22Rv1 (cell line): ENCODE data around the gene TUFT1.
A peak's percentile ranks its signal among the peaks of the same experiment; 100 is the strongest.

Source experiments
- H3K27ac ChIP-seq: fragments of 450-650 bp; 2 replicates; pipeline ENCODE4 v1.5.1; 2017
- CTCF ChIP-seq: fragments of 450-650 bp; IDR thresholded peaks from 2 replicates; pipeline ENCODE4 v1.5.1; 2017; ENCODE audit warnings: mild to moderate bottlenecking
- ZFX ChIP-seq: fragments of 450-650 bp; IDR thresholded peaks from 2 replicates; pipeline ENCODE4 v1.6.1; 2017; ENCODE audit warnings: antibody characterized with exemption, borderline replicate concordance

TUFT1 gene

DNA sequence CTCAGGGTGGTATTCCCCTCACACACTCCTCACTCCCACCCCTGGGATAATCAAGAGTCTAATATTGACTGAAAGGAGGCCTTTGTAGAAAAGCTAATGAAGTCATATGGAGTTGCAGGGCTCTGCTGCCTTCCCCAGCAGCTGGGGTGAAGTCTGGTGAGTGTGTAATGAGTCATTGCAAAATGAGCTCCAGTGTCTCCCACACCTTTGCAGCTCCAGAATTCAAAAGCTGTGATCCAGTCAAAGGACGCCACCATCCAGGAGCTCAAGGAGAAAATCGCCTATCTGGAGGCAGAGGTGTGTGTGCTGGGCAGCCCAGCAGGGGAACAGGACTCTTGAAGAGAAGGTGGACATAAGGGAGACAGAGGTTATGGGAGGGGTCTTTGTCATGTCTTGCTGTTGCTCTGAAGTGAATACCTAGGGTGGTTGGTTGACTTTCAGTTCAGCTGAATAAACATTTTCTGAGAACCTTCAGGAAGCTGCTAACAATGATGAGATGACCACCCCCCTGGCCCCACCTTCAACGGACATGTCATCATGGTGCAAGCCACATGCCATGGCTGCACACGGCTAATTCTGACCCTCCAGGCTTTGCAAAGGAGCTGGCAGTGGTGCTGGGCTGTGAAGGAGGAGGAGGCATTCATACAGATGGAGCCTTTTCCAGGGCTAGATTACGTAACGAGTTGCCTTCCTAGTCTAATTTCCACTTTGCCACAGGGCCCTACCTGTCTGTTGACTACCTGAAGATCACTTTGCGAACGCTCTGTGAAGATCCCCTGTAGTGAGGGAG is 39.5 kb downstream of the TUFT1 start:
- TF ChIP-seq ZFX (no peak), CTCF (no peak)
- H3K27ac ChIP-seq: no peak overlapping the region

- TF ChIP-seq ZFX (no peak), CTCF (no peak)
- H3K27ac ChIP-seq: peak overlapping the region; percentile 3; the same call in 1 of the 2 replicates
These were observed 41.3 kb downstream of the TUFT1 start for GRCh38 chr1:151581451-151581850.

DNA sequence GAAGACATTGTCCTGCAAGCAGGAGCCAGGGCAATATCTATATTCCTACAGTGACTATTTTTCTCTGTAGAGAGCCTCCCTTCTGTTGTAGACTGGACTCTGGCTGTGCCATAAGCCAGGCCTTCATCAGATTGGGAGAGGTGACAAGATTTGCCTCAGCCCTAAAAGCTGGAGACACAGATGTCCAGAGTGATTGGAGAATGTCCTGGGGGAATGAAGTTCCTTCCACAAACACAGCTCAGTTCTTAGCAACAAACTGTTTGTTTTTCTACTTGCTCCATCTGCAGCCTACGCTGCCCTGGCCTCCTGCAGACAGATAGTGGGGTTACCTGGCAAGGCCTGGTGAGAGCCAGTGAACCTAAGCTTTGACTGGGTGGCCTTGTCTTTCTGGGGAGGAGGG is 41.8 kb downstream of the TUFT1 start:
- H3K27ac ChIP-seq: peak overlapping the region; percentile 3; the same call in 1 of the 2 replicates
- TF ChIP-seq CTCF (no peak), ZFX (no peak)

DNA sequence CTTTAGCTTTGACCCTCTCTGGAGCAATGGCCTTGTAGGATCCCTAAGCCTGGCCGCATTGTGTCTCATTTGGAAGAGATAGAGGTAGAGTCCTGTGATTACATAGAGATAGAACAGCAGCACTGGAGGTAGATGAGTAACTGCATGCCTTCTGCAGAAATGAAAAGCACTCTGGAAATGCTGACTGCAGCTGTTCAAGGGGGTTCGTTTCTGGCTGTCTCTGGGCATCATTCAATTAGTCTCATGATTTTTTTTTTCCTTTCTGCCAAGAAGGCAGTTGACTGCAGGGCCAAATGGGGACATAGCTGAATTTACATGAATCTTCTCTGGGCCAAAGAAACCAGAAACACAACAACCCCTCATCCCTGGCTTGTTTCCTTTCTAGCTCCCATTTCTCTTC is 43.7 kb downstream of the TUFT1 start:
- no peak overlapping the region for H3K27ac ChIP-seq
- no peak for TF ChIP-seq CTCF
- TF ChIP-seq ZFX: no peak

DNA sequence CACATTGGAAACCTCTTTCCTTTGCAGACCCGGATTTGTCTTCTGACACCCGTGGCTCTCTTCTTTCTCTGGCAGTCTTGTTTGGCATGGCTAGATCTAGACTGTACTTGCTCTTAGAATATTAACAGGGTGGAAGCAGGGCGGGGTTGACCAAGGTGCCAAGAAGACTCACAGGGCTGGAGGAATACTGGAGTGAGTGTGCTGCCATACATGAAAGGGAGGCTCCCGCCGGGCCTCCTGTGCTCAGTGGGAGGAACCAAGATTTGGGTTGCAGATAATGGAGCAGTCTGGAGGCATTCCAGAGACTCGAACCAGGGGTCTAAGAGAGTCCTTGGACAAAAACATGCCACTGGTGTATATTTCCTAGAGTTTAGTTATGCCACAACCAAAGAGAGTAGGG is 44.2 kb downstream of the TUFT1 start:
- no peak overlapping the region for H3K27ac ChIP-seq
- TF ChIP-seq ZFX (no peak), CTCF (no peak)

DNA sequence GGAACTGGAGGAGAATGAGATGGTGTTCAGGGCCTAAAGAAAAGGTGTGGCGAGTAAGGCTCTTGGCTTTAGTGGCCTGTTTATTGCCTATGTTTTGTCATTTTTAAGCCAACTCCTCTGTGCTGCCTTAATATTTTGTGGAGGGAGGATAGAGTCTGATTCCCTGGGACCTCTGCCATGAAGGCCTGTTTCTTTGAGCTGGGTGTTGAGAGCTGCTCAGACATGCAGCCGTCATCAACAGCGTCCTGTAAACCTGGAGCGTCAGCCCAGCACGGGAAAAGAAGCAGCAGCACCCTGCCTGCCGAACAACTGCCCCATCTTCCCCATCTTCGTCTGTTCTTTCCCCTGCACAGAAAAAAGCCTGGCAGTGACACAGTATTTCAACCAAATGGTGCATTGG is 44.7 kb downstream of the TUFT1 start:
- TF ChIP-seq CTCF: no peak
- no peak for TF ChIP-seq ZFX
- no peak overlapping the region for H3K27ac ChIP-seq

GRCh38 chr1:151585622-151586021 is 45.5 kb downstream of the TUFT1 start:
- no peak overlapping the region for H3K27ac ChIP-seq
- TF ChIP-seq CTCF (no peak), ZFX (no peak)
